GM12801 (cell line): ENCODE measurements around the gene CALCOCO2.

Experiments
- TF ChIP-seq, protein P1 (sequence below): IDR thresholded peaks from one replicate; pipeline ENCODE4 v1.5.1; 2011; ENCODE audit warnings: control low read depth; ENCODE audit not compliant: insufficient read length; ENCODE audit errors: extremely low read depth

CALCOCO2 gene

DNA sequence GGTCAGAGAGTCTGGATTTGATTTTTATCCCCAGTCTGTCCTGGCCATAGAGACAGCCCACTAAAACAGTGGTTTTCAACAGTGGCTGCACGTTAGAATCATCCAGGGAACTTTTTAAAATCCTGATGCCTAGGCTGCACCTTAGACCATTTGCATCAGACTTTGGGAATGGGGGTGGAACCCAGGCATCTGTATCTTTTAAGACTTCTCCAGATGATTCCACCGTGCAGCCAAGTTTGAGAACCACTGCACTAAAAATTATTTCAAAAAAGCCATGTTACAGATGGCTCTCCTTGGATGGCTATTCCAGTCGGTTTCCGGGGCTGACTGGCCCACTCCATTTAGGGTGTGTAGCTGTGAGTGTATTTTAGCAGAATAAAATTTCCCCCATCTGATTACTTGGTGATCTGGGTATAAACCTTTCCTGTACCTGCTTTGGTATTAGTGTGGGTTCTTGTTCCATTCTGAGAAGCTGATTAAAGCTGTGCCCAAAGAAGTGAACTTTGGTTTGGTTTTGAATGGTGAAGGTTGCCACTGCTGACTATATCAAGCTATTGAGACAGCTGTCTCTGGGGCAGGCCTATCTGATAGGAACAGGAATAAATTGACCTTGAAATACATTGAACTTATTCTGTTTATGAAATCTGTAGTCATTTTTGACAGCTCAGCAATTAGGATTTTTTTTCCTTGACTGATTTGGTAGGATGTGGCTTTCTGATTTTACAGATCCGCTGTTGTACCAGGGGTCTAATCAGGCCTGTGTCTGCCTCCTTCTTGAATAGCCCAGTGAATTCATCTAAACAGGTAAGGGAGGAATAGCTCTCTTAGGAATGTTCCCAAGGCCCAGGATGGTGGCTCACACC lies 63.0 kb downstream of the CALCOCO2 start:
- TF ChIP-seq, protein P1, sequence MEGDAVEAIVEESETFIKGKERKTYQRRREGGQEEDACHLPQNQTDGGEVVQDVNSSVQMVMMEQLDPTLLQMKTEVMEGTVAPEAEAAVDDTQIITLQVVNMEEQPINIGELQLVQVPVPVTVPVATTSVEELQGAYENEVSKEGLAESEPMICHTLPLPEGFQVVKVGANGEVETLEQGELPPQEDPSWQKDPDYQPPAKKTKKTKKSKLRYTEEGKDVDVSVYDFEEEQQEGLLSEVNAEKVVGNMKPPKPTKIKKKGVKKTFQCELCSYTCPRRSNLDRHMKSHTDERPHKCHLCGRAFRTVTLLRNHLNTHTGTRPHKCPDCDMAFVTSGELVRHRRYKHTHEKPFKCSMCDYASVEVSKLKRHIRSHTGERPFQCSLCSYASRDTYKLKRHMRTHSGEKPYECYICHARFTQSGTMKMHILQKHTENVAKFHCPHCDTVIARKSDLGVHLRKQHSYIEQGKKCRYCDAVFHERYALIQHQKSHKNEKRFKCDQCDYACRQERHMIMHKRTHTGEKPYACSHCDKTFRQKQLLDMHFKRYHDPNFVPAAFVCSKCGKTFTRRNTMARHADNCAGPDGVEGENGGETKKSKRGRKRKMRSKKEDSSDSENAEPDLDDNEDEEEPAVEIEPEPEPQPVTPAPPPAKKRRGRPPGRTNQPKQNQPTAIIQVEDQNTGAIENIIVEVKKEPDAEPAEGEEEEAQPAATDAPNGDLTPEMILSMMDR, result no peak

DNA sequence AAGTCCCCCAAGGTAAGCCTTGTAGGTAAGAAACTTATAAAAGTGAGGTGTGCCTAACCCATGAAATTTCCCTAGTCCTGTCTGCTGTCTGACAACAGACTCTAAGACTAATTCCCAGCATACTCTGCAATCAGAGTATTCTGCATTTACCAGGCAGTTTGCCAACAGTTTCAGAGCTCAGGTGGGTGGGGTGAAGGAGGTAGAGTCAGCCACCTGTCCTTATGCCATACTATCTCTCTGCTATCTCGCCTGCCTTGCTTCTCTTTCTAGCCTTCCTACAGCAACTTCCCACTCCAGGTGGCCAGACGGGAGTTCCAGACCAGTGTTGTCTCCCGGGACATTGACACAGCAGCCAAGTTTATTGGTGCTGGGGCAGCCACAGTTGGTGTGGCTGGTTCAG lies 64.1 kb downstream of the CALCOCO2 start:
- TF ChIP-seq, protein P1, result no peak

DNA sequence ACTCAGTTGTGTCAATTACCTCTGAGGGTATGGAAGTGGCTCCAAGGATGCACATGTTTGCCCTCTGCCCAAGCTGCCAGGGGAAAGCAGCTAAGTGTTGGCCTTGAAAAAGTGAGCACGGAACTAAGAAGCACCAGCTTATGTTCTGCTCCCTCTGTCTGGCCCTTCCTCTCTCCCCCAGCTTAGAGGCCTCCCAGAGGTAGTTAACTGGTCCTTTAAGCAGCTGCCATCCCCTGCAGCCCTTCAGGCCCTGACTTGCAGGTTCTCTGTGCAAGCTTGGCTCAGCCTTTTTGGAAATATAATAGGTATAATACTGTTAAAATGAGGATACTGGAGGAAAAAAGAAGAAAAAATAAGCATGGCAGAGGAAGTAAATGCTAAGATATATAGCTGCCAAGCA lies 70.4 kb downstream of the CALCOCO2 start:
- TF ChIP-seq, protein P1, result no peak

GRCh38 chr17:48903401-48903800 lies 72.6 kb downstream of the CALCOCO2 start:
- TF ChIP-seq, protein P1, result no peak

DNA sequence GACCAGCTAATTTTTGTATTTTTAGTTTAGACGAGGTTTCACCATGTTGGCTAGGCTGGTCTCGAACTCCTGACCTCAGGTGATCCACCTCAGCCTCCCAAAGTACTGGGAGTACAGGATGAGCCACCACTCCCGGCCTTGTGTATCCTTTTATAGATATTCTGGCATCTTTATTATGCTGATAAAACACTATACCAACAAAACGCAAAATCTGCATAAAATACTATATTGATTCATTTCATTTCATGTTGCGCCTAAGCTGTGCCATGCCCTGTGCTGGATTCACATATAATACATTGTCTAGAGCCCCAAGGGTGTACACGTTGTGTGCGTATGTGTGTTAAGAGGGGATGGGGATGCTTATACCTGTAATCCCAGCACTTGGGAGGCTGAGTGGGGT lies 73.6 kb downstream of the CALCOCO2 start:
- TF ChIP-seq, protein P1, result no peak

DNA sequence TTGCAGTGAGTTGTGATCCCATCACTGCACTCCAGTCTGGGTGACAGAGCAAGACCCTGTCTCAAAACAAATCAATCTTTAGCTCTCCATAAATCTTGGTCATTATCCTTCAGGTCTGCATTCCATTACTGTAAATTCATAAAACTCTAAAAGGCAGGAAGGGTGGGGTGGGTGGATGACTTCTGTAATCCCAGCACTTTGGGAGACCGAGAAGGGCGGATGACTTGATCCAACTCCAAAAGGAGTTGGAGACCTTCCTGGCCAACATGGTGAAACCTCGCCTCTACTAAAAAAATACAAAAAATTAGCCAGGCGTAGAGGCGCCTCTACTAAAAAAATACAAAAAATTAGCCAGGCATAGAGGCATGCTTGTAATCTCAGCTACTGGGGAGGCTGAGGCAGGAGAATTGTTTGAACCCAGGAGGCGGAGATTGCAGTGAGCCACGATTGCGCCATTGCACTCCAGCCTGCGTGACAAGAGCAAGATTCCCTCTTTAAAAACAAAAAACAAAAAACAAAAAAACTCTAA lies 75.2 kb downstream of the CALCOCO2 start:
- TF ChIP-seq, protein P1, result no peak

- TF ChIP-seq, protein P1, result no peak
Observed at GRCh38 chr17:48907713-48908046, 76.8 kb downstream of the CALCOCO2 start.
